H9 (cell line): ENCODE results near the gene SORCS2. TPM values are rescaled to one million over a fixed set of nuclear protein-coding genes. Genes with fewer than 3 reads are reported as not detected.

Experiments
- DNase-seq: peaks from one replicate; pipeline ENCODE4 v3.0.0-alpha.2; 2017
- H2AFZ ChIP-seq: one replicate; pipeline ENCODE4 v1.6.1; 2013; ENCODE audit warnings: mild to moderate bottlenecking, low read length, control low read depth, moderate library complexity
- H2AK5ac ChIP-seq: 2 replicates; pipeline ENCODE4 v1.6.1; 2013; ENCODE audit warnings: low read length, control low read depth, mixed read lengths; ENCODE audit not compliant: insufficient read length
- H2BK120ac ChIP-seq: one replicate; pipeline ENCODE4 v1.6.1; 2013; ENCODE audit warnings: low read depth, mild to moderate bottlenecking, low read length, control low read depth, inconsistent platforms; ENCODE audit not compliant: poor library complexity, severe bottlenecking
- H2BK12ac ChIP-seq: 2 replicates; pipeline ENCODE4 v1.6.1; 2013; ENCODE audit warnings: low read length, control low read depth, mixed read lengths, low read depth; ENCODE audit not compliant: insufficient read length
- H2BK15ac ChIP-seq: 2 replicates; pipeline ENCODE4 v1.6.1; 2013; ENCODE audit warnings: low read depth, low read length, control low read depth
- H2BK20ac ChIP-seq: one replicate; pipeline ENCODE4 v1.6.1; 2013; ENCODE audit warnings: low read depth, mild to moderate bottlenecking, low read length, control low read depth, inconsistent platforms; ENCODE audit not compliant: poor library complexity, severe bottlenecking
- H2BK5ac ChIP-seq: 2 replicates; pipeline ENCODE4 v1.6.1; 2013; ENCODE audit warnings: low read length, control low read depth, mixed read lengths; ENCODE audit not compliant: insufficient read length
- H3K14ac ChIP-seq: 2 replicates; pipeline ENCODE4 v1.6.1; 2013; ENCODE audit warnings: low read length, control low read depth; ENCODE audit not compliant: insufficient read depth
- H3K18ac ChIP-seq: 2 replicates; pipeline ENCODE4 v1.6.1; 2013; ENCODE audit warnings: low read depth, mild to moderate bottlenecking, mixed read lengths, low read length, control low read depth; ENCODE audit not compliant: insufficient read length
- H3K23ac ChIP-seq: 2 replicates; pipeline ENCODE4 v1.6.1; 2013; ENCODE audit warnings: low read length, control low read depth, mixed read lengths, low read depth; ENCODE audit not compliant: insufficient read length
- H3K23me2 ChIP-seq: 2 replicates; pipeline ENCODE4 v1.6.1; 2013; ENCODE audit warnings: low read depth, mild to moderate bottlenecking, mixed read lengths, low read length, control low read depth; ENCODE audit not compliant: insufficient read length, poor library complexity, severe bottlenecking
- H3K27ac ChIP-seq: 2 replicates; pipeline ENCODE4 v1.5.1; 2013; ENCODE audit warnings: low read length, control low read depth, mixed read lengths, low read depth; ENCODE audit not compliant: insufficient read length
- H3K27me3 ChIP-seq: 2 replicates; pipeline ENCODE4 v1.6.1; 2013; ENCODE audit warnings: low read length, control low read depth, inconsistent platforms; ENCODE audit not compliant: insufficient read depth
- H3K4ac ChIP-seq: 2 replicates; pipeline ENCODE4 v1.6.1; 2013; ENCODE audit warnings: low read depth, mild to moderate bottlenecking, control low read depth, inconsistent platforms, low read length, moderate library complexity
- H3K4me1 ChIP-seq: 2 replicates; pipeline ENCODE4 v1.6.1; 2013; ENCODE audit warnings: low read length, control low read depth, inconsistent platforms; ENCODE audit not compliant: insufficient read depth
- H3K4me2 ChIP-seq: 2 replicates; pipeline ENCODE4 v1.6.1; 2013; ENCODE audit warnings: low read length, control low read depth, mixed read lengths; ENCODE audit not compliant: insufficient read length, insufficient read depth
- H3K56ac ChIP-seq: 2 replicates; pipeline ENCODE4 v1.6.1; 2013; ENCODE audit warnings: low read depth, mild to moderate bottlenecking, mixed read lengths, low read length, control low read depth; ENCODE audit not compliant: insufficient read length
- H3K79me1 ChIP-seq: 2 replicates; pipeline ENCODE4 v1.6.1; 2013; ENCODE audit warnings: low read depth, mild to moderate bottlenecking, moderate library complexity, low read length, control low read depth, inconsistent platforms; ENCODE audit not compliant: insufficient read depth, poor library complexity, severe bottlenecking
- H3K79me2 ChIP-seq: 2 replicates; pipeline ENCODE4 v1.6.1; 2013; ENCODE audit warnings: low read length, control low read depth, inconsistent platforms; ENCODE audit not compliant: insufficient read depth
- H3K9ac ChIP-seq: 2 replicates; pipeline ENCODE4 v1.6.1; 2013; ENCODE audit warnings: low read length, control low read depth, mixed read lengths; ENCODE audit not compliant: insufficient read length; ENCODE audit errors: extremely low read depth
- H3K9me3 ChIP-seq: one replicate; pipeline ENCODE4 v1.6.1; 2013; ENCODE audit warnings: low read depth, low read length, inconsistent platforms; ENCODE audit not compliant: control insufficient read depth
- H3T11ph ChIP-seq: one replicate; pipeline ENCODE4 v1.6.1; 2013; ENCODE audit warnings: mild to moderate bottlenecking, low read length, control low read depth, inconsistent platforms
- H4K20me1 ChIP-seq: one replicate; pipeline ENCODE4 v1.6.1; 2013; ENCODE audit not compliant: control insufficient read depth, insufficient read length, insufficient read depth
- H4K5ac ChIP-seq: 2 replicates; pipeline ENCODE4 v1.6.1; 2013; ENCODE audit warnings: low read depth, mild to moderate bottlenecking, mixed read lengths, low read length, control low read depth; ENCODE audit not compliant: insufficient read length
- H4K8ac ChIP-seq: replicated peaks from 2 replicates; pipeline ENCODE4 v1.6.1; 2013; ENCODE audit warnings: low read length, control low read depth, mixed read lengths, low read depth; ENCODE audit not compliant: insufficient read length
- H4K91ac ChIP-seq: 2 replicates; pipeline ENCODE4 v1.6.1; 2013; ENCODE audit warnings: low read depth, mild to moderate bottlenecking, moderate library complexity, mixed read lengths, low read length, control low read depth; ENCODE audit not compliant: insufficient read length
- H3K27ac Mint-ChIP-seq, 3 experiments: 2 replicates in 2 of 3; 3 replicates in 1 of 3; pipeline ENCODE4 v1.8.0; 2020 to 2021; ENCODE audit warnings: mixed read lengths in 3 of 3, mild to moderate bottlenecking in 1 of 3, moderate library complexity in 1 of 3
- H3K27me3 Mint-ChIP-seq: 2 replicates; pipeline ENCODE4 v1.8.0; 2021; ENCODE audit warnings: low read depth, mild to moderate bottlenecking, moderate library complexity, mixed read lengths
- H3K36me3 Mint-ChIP-seq, 3 experiments: 2 replicates in 2 of 3; 3 replicates in 1 of 3; pipeline ENCODE4 v1.8.0; 2020 to 2021; ENCODE audit warnings: low read depth in 3 of 3, mixed read lengths in 3 of 3; ENCODE audit not compliant: insufficient read depth in 1 of 3
- H3K4me1 Mint-ChIP-seq, 2 experiments: 2 replicates each; pipeline ENCODE4 v1.8.0; 2020; ENCODE audit warnings: mixed read lengths in 2 of 2
- H3K4me3 Mint-ChIP-seq, 2 experiments: 2 replicates in 1 of 2; 3 replicates in 1 of 2; pipeline ENCODE4 v1.8.0; 2020 to 2021; ENCODE audit warnings: mild to moderate bottlenecking in 2 of 2, mixed read lengths in 2 of 2, moderate library complexity in 1 of 2
- H3K9me3 Mint-ChIP-seq, 2 experiments: 2 replicates in 1 of 2; 3 replicates in 1 of 2; pipeline ENCODE4 v1.8.0; 2020; ENCODE audit warnings: mild to moderate bottlenecking in 2 of 2, mixed read lengths in 2 of 2, moderate library complexity in 1 of 2
- CTCF ChIP-seq: fragments of 200-600 bp; sonication (generic); conservative IDR thresholded peaks from 3 replicates; pipeline ENCODE4 v1.8.0; 2021; ENCODE audit warnings: antibody characterized with exemption, mild to moderate bottlenecking
- WGBS: extraction: QIAGEN DNeasy Blood & Tissue Kit; methylation state at CpG from one replicate; pipeline ENCODE4 v1.1.7; 2013; ENCODE audit warnings: missing lambda C conversion rate, low lambda C conversion rate, mixed read lengths; ENCODE audit not compliant: insufficient read length; ENCODE audit errors: extremely low coverage; 5-methylcytosine and 5-hydroxymethylcytosine counted together
- total RNA-seq: library from RNA; stranded (reverse); gene quantifications from 2 replicates; pipeline ENCODE4 v1.2.1, GENCODE V29; 2021

The SORCS2 gene
- total RNA-seq, 1 experiment from 2014 or later, result 0.57 TPM

- Histone ChIP-seq H3K27ac (no peak overlapping the region), H3K27me3 (no peaks in the 10 kb centered on the region), H3K4ac (no peak overlapping the region), H2BK20ac (no peak overlapping the region), H3K79me2 (no peaks in the 10 kb centered on the region), H3K9ac (no peak overlapping the region), H2BK120ac (no peak overlapping the region), H3K4me1 (no peaks in the 10 kb centered on the region), H2AFZ (no peak overlapping the region), H4K91ac (no peak overlapping the region), H3K4me2 (no peak overlapping the region), H3K18ac (no peak overlapping the region), H3K56ac (no peak overlapping the region), H2BK15ac (no peak overlapping the region), H3K14ac (no peak overlapping the region), H3K79me1 (no peaks in the 10 kb centered on the region), H3T11ph (no peak overlapping the region), H3K23ac (no peak overlapping the region), H4K8ac (no peak overlapping the region), H2BK5ac (no peak overlapping the region), H3K23me2 (no peaks in the 10 kb centered on the region), H3K9me3 (no peaks in the 10 kb centered on the region), H2AK5ac (no peak overlapping the region), H4K5ac (no peak overlapping the region), H4K20me1 (no peaks in the 10 kb centered on the region), H2BK12ac (no peak overlapping the region)
- WGBS, result no CpG with 5 or more reads among the region's 14 CpGs
- TF ChIP-seq CTCF, result no peak
- no peak overlapping the region for H3K27ac Mint-ChIP-seq
- no peak for DNase-seq
- H3K27me3 Mint-ChIP-seq, result peaks cover 23% of the 10 kb centered on the region
- peaks cover 5 to 10% of the 10 kb centered on the region in 2 experiments; a peak in 2 of 4 replicates for H3K4me1 Mint-ChIP-seq
- no peaks in the 10 kb centered on the region for H3K36me3 Mint-ChIP-seq
- no peaks in the 10 kb centered on the region for H3K9me3 Mint-ChIP-seq
- no peak overlapping the region for H3K4me3 Mint-ChIP-seq
These were observed 563.7 kb downstream of the SORCS2 start for GRCh38 chr4:7756071-7756470.
